Measurements from ENCODE around the gene SMARCC1. TPM values are rescaled to one million over a fixed set of nuclear protein-coding genes. Genes with fewer than 3 reads are reported as not detected.

SMARCC1 gene
- total and polyA plus RNA-seq, 2 of the 4 experiments (the other 2 are of a cell fraction) = 18.6 to 39.6 TPM

DNA sequence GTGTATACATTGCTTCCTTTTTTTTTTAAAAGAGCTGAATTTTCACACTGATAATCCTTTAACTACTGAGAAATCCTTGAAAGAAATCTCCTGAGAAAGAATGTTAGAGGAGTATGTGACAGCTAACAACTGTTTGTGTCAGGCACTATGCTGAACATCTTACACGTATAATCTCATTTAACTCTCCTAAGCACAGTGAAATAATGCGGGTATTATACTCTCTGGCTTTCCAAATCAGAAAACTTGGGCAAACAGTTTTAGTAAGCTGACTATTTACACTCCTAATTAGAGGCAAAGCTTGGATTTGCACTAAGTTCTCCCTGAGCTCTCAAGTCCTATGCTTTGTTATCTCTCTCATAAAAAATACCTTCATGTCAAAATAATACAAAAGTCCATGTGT is 69.3 kb downstream of the SMARCC1 start:
- Histone ChIP-seq H3K18ac (ENCODE audit: low read depth, low read length) (no peak overlapping the region), H2AK9ac (replicated peaks; ENCODE audit: low read depth, low read length, poor library complexity) (no peak overlapping the region), H3K9me3 (ENCODE audit: control insufficient read depth, insufficient read depth, low read length) (no peaks in the 10 kb centered on the region), H3K36me3 (ENCODE audit: control insufficient read depth, insufficient read depth, low read length) (peaks cover 29% of the 10 kb centered on the region), H3K56ac (ENCODE audit: extremely low read depth, insufficient read depth, low read length) (no peak overlapping the region), H3K23ac (ENCODE audit: low read depth, low read length) (no peak overlapping the region), H3K9me1 (ENCODE audit: insufficient read depth, low read length) (no peaks in the 10 kb centered on the region), H3K27ac (ENCODE audit: insufficient read depth, low read length) (no peak overlapping the region), H2AFZ (replicated peaks; ENCODE audit: low read length, poor library complexity) (no peak overlapping the region), H3K14ac (replicated peaks; ENCODE audit: low read depth, low read length) (no peak overlapping the region), H3K9ac (ENCODE audit: low read depth, low read length) (no peak overlapping the region), H2BK5ac (ENCODE audit: low read depth, low read length, poor library complexity, severe bottlenecking) (no peak overlapping the region), H3K27me3 (ENCODE audit: control insufficient read depth, insufficient read depth, low read length) (no peaks in the 10 kb centered on the region), H4K8ac (ENCODE audit: low read depth in 2 of 2, low read length in 2 of 2) (no peak overlapping the region), H4K91ac (ENCODE audit: insufficient read depth, low read depth, low read length) (no peak overlapping the region), H3K4ac (ENCODE audit: low read depth, low read length) (no peak overlapping the region), H2BK20ac (ENCODE audit: low read depth, low read length) (no peak overlapping the region), H2AK5ac (ENCODE audit: low read depth, low read length) (no peak overlapping the region), H3K4me3 (ENCODE audit: insufficient read depth, low read depth, low read length) (no peak overlapping the region), H3K79me1 (ENCODE audit: low read depth in 1 of 2, low read length in 2 of 2) (peaks cover 14 to 35% of the 10 kb centered on the region in 2 experiments), H3K4me2 (ENCODE audit: low read depth, low read length) (no peak overlapping the region), H4K5ac (ENCODE audit: low read depth, low read length) (no peak overlapping the region), H2BK120ac (ENCODE audit: low read depth, low read length) (no peak overlapping the region), H2BK15ac (ENCODE audit: low read depth, low read length) (no peak overlapping the region), H4K20me1 (ENCODE audit: insufficient read depth, low read length) (no peaks in the 10 kb centered on the region), H3K4me1 (ENCODE audit: control insufficient read depth, insufficient read depth, low read length) (no peaks in the 10 kb centered on the region)
- 86% methylated on average over 1 of the region's 2 CpGs; no CpG with 5 or more reads in 1 of the 2 experiments for WGBS, 2 experiments (ENCODE audit: extremely low coverage in 2 of 2, insufficient read length in 1 of 2)
- intact Hi-C loops (cut with micrococcal nuclease) (loop anchor here (10.0 kb wide), 1 partner anchor 62 kb away; no protein-coding TSS in a partner anchor), dilution Hi-C loops (cut with HindIII; ENCODE audit: low sequenced_read_pairs, unreplicated experiment) (no loop called here), in situ Hi-C loops (cut with MboI; ENCODE audit: low sequenced_read_pairs) (no loop called here)
- ATAC-seq (ENCODE audit: low read depth) (no peak), DNase-seq (no peak)
- CTCF ChIA-PET = no interaction called here
- POLR2A ChIA-PET (ENCODE audit: unreplicated experiment) = no interaction called here
- TF ChIP-seq RCOR1 (IDR thresholded peaks at IDR 0.05; ENCODE audit: insufficient replicate concordance, low read length) = no peak
- no peak for TF ChIP-seq CEBPB (IDR thresholded peaks at IDR 0.05; ENCODE audit: low read depth, low read length)
- TF ChIP-seq BHLHE40 (IDR thresholded peaks at IDR 0.05; ENCODE audit: low read depth, low read length) = no peak
- TF ChIP-seq, protein P1, sequence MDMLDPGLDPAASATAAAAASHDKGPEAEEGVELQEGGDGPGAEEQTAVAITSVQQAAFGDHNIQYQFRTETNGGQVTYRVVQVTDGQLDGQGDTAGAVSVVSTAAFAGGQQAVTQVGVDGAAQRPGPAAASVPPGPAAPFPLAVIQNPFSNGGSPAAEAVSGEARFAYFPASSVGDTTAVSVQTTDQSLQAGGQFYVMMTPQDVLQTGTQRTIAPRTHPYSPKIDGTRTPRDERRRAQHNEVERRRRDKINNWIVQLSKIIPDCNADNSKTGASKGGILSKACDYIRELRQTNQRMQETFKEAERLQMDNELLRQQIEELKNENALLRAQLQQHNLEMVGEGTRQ (IDR thresholded peaks at IDR 0.05; ENCODE audit: low read depth, low read length) = no peak
- TF ChIP-seq RAD21 (IDR thresholded peaks at IDR 0.05; ENCODE audit: low read length) = no peak
- TF ChIP-seq MAFK (IDR thresholded peaks at IDR 0.05; ENCODE audit: low read depth, low read length) = no peak
- TF ChIP-seq, protein P2, sequence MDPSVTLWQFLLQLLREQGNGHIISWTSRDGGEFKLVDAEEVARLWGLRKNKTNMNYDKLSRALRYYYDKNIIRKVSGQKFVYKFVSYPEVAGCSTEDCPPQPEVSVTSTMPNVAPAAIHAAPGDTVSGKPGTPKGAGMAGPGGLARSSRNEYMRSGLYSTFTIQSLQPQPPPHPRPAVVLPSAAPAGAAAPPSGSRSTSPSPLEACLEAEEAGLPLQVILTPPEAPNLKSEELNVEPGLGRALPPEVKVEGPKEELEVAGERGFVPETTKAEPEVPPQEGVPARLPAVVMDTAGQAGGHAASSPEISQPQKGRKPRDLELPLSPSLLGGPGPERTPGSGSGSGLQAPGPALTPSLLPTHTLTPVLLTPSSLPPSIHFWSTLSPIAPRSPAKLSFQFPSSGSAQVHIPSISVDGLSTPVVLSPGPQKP (IDR thresholded peaks at IDR 0.05; ENCODE audit: borderline replicate concordance, low read depth, low read length) = no peak
- no peak for TF ChIP-seq RFX5 (IDR thresholded peaks at IDR 0.05; ENCODE audit: low read depth, low read length)
- TF ChIP-seq MXI1 (IDR thresholded peaks at IDR 0.05; ENCODE audit: borderline replicate concordance, low read depth, low read length) = no peak
- TF ChIP-seq NFE2L2 (IDR thresholded peaks at IDR 0.05; ENCODE audit: low read depth, low read length) = no peak
- no peak for TF ChIP-seq POLR2A (IDR thresholded peaks at IDR 0.05; ENCODE audit: low read depth, low read length)
- TF ChIP-seq, protein P3, sequence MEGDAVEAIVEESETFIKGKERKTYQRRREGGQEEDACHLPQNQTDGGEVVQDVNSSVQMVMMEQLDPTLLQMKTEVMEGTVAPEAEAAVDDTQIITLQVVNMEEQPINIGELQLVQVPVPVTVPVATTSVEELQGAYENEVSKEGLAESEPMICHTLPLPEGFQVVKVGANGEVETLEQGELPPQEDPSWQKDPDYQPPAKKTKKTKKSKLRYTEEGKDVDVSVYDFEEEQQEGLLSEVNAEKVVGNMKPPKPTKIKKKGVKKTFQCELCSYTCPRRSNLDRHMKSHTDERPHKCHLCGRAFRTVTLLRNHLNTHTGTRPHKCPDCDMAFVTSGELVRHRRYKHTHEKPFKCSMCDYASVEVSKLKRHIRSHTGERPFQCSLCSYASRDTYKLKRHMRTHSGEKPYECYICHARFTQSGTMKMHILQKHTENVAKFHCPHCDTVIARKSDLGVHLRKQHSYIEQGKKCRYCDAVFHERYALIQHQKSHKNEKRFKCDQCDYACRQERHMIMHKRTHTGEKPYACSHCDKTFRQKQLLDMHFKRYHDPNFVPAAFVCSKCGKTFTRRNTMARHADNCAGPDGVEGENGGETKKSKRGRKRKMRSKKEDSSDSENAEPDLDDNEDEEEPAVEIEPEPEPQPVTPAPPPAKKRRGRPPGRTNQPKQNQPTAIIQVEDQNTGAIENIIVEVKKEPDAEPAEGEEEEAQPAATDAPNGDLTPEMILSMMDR (conservative IDR thresholded peaks at IDR 0.05; ENCODE audit: low read depth, low read length) = no peak
- no peak for TF ChIP-seq MAZ (IDR thresholded peaks at IDR 0.05; ENCODE audit: borderline replicate concordance, low read depth, low read length)
- TF ChIP-seq CHD1 (IDR thresholded peaks at IDR 0.05; ENCODE audit: low read depth, low read length) = no peak
- no peak for TF ChIP-seq SMC3 (IDR thresholded peaks at IDR 0.05; ENCODE audit: low read depth, low read length)
- TF ChIP-seq FOS (IDR thresholded peaks at IDR 0.05; ENCODE audit: low read depth, low read length) = no peak
- no TSS peak for BruUV-seq (replicated peaks)
